Osteocyte (in vitro differentiated cells): ENCODE data around the gene TMEM107. TPM values are rescaled to one million over a fixed set of nuclear protein-coding genes. Genes with fewer than 3 reads are reported as not detected.
A peak's percentile ranks its signal among the peaks of the same experiment; 100 is the strongest.

Experiments used
- DNase-seq: peaks from one replicate; pipeline ENCODE4 v3.0.0; 2021; ENCODE audit warnings: mixed read lengths; ENCODE audit not compliant: unreplicated experiment; ENCODE audit errors: extremely low spot score
- H3K27ac Mint-ChIP-seq: one replicate; pipeline ENCODE4 v1.8.0; 2021; ENCODE audit warnings: mild to moderate bottlenecking, mixed read lengths; ENCODE audit not compliant: unreplicated experiment
- H3K27me3 Mint-ChIP-seq: one replicate; pipeline ENCODE4 v1.8.0; 2021; ENCODE audit warnings: mixed read lengths; ENCODE audit not compliant: unreplicated experiment
- H3K36me3 Mint-ChIP-seq: one replicate; pipeline ENCODE4 v1.8.0; 2021; ENCODE audit warnings: mixed read lengths; ENCODE audit not compliant: unreplicated experiment
- H3K4me1 Mint-ChIP-seq: one replicate; pipeline ENCODE4 v1.8.0; 2021; ENCODE audit warnings: mixed read lengths; ENCODE audit not compliant: unreplicated experiment
- H3K4me3 Mint-ChIP-seq: one replicate; pipeline ENCODE4 v1.8.0; 2021; ENCODE audit warnings: mild to moderate bottlenecking, moderate library complexity, mixed read lengths; ENCODE audit not compliant: unreplicated experiment
- H3K9me3 Mint-ChIP-seq: one replicate; pipeline ENCODE4 v1.8.0; 2021; ENCODE audit warnings: mixed read lengths; ENCODE audit not compliant: unreplicated experiment
- CTCF ChIP-seq: fragments of 200-600 bp; sonication (generic); IDR thresholded peaks from 2 replicates; pipeline ENCODE4 v1.5.0; 2021; ENCODE audit warnings: antibody characterized with exemption, mild to moderate bottlenecking, moderate library complexity
- total RNA-seq: library from RNA; stranded (reverse); gene quantifications from 2 replicates; pipeline ENCODE4 v1.2.1, GENCODE V29; 2021

The TMEM107 gene
- total RNA-seq, 1 donor from 2014 or later, result 8.4 TPM

GRCh38 chr17:8192070-8192815, 16.1 kb upstream of the TMEM107 start:
- Mint-ChIP-seq H3K9me3 (no peaks in the 10 kb centered on the region), H3K27me3 (no peaks in the 10 kb centered on the region), H3K4me1 (peaks cover 17% of the 10 kb centered on the region), H3K4me3 (no peak overlapping the region), H3K36me3 (no peaks in the 10 kb centered on the region), H3K27ac (no peak overlapping the region)
- DNase-seq, result no peak
- no peak for TF ChIP-seq CTCF

- Mint-ChIP-seq H3K4me1 (peaks cover 9% of the 10 kb centered on the region), H3K27ac (peak overlapping the region; percentile 88), H3K27me3 (no peaks in the 10 kb centered on the region), H3K9me3 (no peaks in the 10 kb centered on the region), H3K36me3 (no peaks in the 10 kb centered on the region), H3K4me3 (no peak overlapping the region)
- TF ChIP-seq CTCF, result no peak
- DNase-seq, result no peak
Observed at GRCh38 chr17:8190506-8190905, 14.3 kb upstream of the TMEM107 start.

GRCh38 chr17:8189711-8190477, 13.7 kb upstream of the TMEM107 start, which contains the start of gene BORCS6:
Gene BORCS6 (minus strand): TSS chr17:8190180. CDS start chr17:8190140, 40 bp downstream.
- H3K36me3 Mint-ChIP-seq, result no peaks in the 10 kb centered on the region
- H3K4me3 Mint-ChIP-seq, result no peak within 1 kb of the TSS
- no peak for TF ChIP-seq CTCF
- H3K9me3 Mint-ChIP-seq, result no peaks in the 10 kb centered on the region
- peak; percentile 98 for DNase-seq
- H3K27me3 Mint-ChIP-seq, result no peaks in the 10 kb centered on the region
- peak within 1 kb of the TSS; percentile 88 for H3K27ac Mint-ChIP-seq
- H3K4me1 Mint-ChIP-seq, result peaks cover 9% of the 10 kb centered on the region

GRCh38 chr17:8189041-8189710, 13.0 kb upstream of the TMEM107 start:
- H3K27me3 Mint-ChIP-seq, result no peaks in the 10 kb centered on the region
- no peak for DNase-seq

More at GRCh38 chr17:8189041-8189710, 13.0 kb upstream of the TMEM107 start:
- TF ChIP-seq CTCF, result no peak
- peaks cover 9% of the 10 kb centered on the region for H3K4me1 Mint-ChIP-seq
- H3K27ac Mint-ChIP-seq, result peak overlapping the region; percentile 88
- H3K4me3 Mint-ChIP-seq, result no peak overlapping the region
- no peaks in the 10 kb centered on the region for H3K36me3 Mint-ChIP-seq
- H3K9me3 Mint-ChIP-seq, result no peaks in the 10 kb centered on the region
